ENCODE data around the gene SPDYE6.
"Not testable (repeated sequence)": the region's sequence is repeated elsewhere in the genome, so short reads cannot be mapped to it uniquely, and the experiment has no call there.

SPDYE6 gene

GRCh38 chr7:102317231-102318059 lies 38.8 kb downstream of the SPDYE6 start:
- no peak for DNase-seq (ENCODE audit: low read depth in 2 of 2)

GRCh38 chr7:102313997-102314780 lies 42.1 kb downstream of the SPDYE6 start:
- no peak for DNase-seq (ENCODE audit: low read depth in 2 of 2)

GRCh38 chr7:102312317-102312716 lies 43.9 kb downstream of the SPDYE6 start:
- DNase-seq (ENCODE audit: low read depth in 2 of 2), result no peak

- DNase-seq (ENCODE audit: low read depth in 2 of 2), result no peak
Measured at GRCh38 chr7:102310414-102310815, 45.8 kb downstream of the SPDYE6 start.

GRCh38 chr7:102306916-102307677 lies 49.1 kb downstream of the SPDYE6 start:
- DNase-seq (ENCODE audit: low read depth in 2 of 2), result no peak

- no peak for DNase-seq (ENCODE audit: low read depth in 2 of 2)
Measured at GRCh38 chr7:102305414-102306268, 50.6 kb downstream of the SPDYE6 start.

- no peak for DNase-seq (ENCODE audit: low read depth in 2 of 2)
Measured at GRCh38 chr7:102304668-102305067, 51.6 kb downstream of the SPDYE6 start.

GRCh38 chr7:102303669-102304422 lies 52.4 kb downstream of the SPDYE6 start:
- no peak for DNase-seq (ENCODE audit: low read depth in 2 of 2)

- DNase-seq (ENCODE audit: low read depth in 2 of 2), result no peak
Measured at GRCh38 chr7:102302025-102302424, 54.2 kb downstream of the SPDYE6 start.

- not testable (repeated sequence) for DNase-seq (ENCODE audit: low read depth in 2 of 2)
Measured at GRCh38 chr7:102301367-102301766, 54.9 kb downstream of the SPDYE6 start.

- DNase-seq (ENCODE audit: low read depth in 2 of 2), result no peak
Measured at GRCh38 chr7:102300643-102301221, 55.5 kb downstream of the SPDYE6 start.

GRCh38 chr7:102297487-102298218 lies 58.6 kb downstream of the SPDYE6 start:
- no peak for DNase-seq (ENCODE audit: low read depth in 2 of 2)

- no peak for DNase-seq (ENCODE audit: low read depth in 2 of 2)
Measured at GRCh38 chr7:102296514-102296913, 59.7 kb downstream of the SPDYE6 start.

GRCh38 chr7:102296179-102296438 lies 60.1 kb downstream of the SPDYE6 start:
- no peak for DNase-seq (ENCODE audit: low read depth in 2 of 2)

All from fibroblast of skin of left quadriceps (primary cell).